AG09319 (cell line): ENCODE measurements around the gene ANO8.

Source experiments
- DNase-seq: peaks from one replicate; pipeline ENCODE4 v3.0.0-alpha.2; 2010; ENCODE audit warnings: low read depth; ENCODE audit errors: extremely low read depth
- TF ChIP-seq, protein P1 (sequence below): IDR thresholded peaks from 2 replicates; pipeline ENCODE4 v1.5.1; 2011; ENCODE audit warnings: low read depth, mild to moderate bottlenecking, inconsistent platforms, low read length, moderate library complexity

The ANO8 gene

DNA sequence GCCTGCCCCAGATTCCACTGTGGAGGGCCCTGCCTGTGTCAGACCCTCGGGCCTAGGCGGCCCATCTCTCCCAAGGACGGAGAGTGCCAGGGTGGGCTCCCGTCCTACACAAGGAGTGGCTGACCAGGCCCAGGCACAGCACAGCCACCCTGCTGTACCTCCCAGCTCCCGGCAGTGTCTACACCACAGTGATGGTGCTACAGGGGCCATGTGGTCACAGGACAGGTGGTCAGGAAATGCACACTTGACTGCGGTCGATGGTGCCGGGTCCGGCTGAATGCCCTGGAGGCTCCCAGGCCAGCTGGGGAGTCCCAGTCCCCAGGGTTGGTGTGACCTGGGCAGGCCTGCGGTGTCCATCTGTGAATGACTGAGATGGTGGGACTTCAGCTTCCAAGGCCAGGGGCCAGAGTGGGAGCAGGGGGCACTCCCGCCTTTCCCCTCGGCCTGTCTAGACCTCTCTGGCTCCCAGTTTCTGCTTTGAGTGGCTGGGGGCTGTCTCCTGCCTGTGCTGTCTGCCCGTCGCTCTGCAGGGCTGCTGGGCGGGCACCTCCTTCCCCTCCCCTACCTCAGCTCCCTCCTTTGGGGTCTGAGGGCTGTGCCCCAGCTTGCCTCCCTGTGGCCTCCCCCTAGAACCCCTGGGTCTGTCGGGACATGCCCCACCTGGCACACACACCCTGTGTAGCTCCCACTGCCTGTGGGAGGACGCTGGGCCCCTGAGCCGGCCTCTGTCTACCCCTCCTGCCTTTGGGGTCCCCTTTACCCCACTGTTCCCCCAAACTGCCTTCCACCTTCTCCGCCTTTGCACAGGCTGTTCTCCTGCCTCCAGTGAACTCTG lies 12.8 kb downstream of the ANO8 start:
- TF ChIP-seq, protein P1, sequence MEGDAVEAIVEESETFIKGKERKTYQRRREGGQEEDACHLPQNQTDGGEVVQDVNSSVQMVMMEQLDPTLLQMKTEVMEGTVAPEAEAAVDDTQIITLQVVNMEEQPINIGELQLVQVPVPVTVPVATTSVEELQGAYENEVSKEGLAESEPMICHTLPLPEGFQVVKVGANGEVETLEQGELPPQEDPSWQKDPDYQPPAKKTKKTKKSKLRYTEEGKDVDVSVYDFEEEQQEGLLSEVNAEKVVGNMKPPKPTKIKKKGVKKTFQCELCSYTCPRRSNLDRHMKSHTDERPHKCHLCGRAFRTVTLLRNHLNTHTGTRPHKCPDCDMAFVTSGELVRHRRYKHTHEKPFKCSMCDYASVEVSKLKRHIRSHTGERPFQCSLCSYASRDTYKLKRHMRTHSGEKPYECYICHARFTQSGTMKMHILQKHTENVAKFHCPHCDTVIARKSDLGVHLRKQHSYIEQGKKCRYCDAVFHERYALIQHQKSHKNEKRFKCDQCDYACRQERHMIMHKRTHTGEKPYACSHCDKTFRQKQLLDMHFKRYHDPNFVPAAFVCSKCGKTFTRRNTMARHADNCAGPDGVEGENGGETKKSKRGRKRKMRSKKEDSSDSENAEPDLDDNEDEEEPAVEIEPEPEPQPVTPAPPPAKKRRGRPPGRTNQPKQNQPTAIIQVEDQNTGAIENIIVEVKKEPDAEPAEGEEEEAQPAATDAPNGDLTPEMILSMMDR: no peak
- no peak for DNase-seq

DNA sequence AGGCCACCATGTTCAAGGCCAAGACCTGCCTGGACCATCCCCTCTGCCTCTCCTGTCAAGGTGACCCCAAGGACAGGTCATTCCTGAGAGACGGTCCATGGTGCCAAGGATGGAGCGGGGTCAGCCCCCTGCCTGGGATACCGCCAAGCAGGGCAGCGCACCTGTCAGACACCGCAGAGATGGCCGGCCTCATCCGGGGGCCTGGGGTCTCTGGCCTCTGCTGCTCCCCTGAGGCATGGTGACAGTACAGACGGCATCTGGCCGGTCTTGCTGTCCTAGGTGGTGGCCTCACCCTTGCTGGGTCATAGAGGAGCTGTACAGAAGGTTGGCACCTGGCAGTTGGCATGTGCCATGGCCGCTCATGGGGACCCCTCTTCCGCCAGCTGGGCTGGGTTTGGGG lies 14.2 kb downstream of the ANO8 start:
- TF ChIP-seq, protein P1: no peak
- DNase-seq: no peak

DNA sequence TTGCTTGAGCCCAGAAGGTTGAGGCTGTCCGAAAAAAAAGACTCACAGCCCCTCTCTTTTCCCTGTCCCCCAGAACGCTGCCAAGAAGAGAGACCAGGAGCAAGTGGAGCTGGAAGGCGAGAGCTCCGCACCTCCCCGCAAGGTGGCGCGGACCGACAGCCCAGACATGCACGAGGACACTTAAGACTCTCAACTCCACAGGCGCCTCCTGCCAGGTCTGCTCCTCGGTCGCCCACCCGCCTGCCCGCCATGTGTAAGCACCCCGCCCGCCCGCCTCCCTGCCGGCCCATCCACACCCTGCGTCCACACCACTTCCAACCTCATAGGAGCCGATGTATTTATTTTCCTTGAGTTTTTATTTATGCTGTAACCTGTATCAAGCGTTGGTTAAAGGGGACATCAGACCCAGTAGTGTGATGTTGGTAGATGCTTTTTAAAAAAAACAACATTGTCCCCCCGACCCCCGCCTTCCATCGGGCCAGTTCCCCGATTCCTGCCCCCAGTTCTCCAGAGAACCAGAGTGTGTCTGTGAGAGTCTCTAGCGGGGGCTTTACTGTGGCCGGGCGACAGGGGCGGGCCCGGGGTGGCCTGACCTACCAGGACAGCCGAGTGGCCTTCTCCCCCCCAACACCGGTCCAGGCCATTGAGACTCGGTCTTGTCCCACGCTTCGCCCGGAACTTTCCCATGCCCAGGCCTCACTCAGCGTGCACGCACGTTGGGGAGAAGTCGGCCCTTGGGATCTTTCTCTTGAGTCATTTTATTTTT lies 15.0 kb downstream of the ANO8 start:
- TF ChIP-seq, protein P1: no peak
- DNase-seq: no peak

DNA sequence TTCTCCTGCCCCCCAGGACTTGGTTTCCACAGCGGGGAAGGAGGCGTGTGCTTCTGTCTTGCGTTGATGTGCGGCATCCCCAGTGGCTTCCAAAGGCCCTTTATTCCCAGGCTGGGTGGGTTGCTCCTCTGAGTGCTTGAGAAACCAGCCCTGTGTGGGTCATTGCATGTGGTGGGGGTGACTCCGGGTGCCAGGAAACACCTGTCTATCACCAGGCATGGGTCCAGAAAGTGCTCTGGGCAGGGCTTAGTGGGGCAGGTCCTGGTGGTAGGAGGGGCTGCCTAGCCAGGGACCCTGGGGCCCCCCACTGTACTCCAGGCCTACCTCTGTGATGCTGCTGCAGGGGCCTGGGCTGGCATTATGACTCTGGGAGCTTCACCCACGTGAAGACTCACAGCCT lies 15.7 kb downstream of the ANO8 start:
- no peak for DNase-seq
- TF ChIP-seq, protein P1: no peak

DNA sequence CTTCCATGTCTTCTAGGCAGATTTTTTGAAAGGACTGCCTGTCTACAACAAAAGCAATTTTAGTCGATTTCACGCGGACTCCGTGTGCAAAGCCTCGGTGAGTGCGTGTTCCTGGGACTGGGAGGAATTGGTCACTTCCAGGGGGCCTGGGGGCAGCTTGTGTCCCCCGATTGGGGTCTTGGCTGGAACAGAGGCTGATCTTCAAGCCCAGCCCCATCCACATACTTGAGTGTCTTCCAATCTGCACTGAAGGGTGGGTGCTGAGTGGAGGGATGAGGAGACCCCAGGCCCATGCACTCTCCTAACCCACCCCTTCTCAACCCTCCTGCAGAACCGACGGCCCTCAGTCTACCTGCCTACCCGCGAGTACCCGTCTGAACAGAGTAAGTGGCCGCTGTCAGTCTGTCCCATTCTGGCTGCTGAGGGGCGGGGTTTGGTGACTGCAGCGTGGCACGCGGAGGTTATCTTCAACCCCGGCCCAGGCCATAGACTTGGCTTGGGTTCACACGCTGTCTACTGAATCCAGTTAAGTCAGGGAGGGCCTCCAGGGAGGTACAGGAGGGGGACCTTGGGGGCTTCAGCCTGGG lies 20.6 kb downstream of the ANO8 start:
- no peak for DNase-seq
- TF ChIP-seq, protein P1: no peak

DNA sequence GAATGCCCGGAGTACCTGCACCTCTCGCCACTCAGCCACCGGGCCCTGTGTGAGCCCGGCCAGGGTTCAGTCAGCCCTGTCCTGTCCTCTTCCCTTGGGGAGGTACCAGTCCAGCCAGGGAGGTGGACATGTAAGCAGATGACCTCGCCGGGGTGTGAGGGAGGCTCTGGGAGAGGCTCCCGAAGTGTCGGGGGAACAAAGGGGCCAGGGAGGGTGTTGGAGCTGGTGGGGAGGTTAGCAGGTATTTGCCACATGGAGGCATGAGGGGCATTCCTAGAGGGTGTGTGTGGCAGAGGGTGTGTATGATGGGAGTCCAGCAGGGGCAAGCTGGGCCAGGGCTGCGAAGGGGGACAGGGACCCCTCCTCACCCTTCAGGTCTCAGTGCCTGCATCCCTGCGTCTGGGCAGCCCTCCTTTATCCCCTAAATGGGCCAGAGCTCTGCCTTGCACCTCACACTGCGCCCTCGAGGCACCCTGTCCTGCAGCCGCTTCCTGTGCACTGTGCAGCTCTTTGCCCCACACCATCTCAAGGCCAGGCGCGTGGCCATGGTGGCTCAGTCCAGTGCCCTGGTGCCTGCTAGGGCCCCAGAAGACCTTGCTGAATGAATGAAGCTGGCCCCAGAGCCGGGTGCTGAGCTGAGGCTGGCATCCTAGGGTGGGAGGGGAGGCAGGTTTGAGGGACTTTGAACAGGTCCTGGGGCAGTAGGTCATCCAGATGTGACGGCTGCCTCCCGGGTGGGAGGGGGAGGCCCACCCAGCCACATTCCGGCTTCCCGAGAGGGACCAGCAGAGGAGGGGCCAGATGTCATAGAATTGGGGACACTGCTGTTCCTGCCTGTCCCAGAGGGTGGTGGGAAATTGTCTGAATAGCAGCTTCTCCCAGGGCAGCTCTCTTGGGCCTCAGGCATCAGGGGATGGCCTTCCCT lies 22.2 kb downstream of the ANO8 start:
- DNase-seq: no peak

More for the DNA sequence above, 22.2 kb downstream of the ANO8 start:
- TF ChIP-seq, protein P1: no peak
